NCI-H2081 treated with DMSO at 0.1 percent for 48 hours (cell line): Measurements from ENCODE around the gene KDF1.

Experiments
- DNase-seq: peaks from one replicate; lab custom pipeline; 2025; lab: John Stamatoyannopoulos, UW

Gene KDF1

DNA sequence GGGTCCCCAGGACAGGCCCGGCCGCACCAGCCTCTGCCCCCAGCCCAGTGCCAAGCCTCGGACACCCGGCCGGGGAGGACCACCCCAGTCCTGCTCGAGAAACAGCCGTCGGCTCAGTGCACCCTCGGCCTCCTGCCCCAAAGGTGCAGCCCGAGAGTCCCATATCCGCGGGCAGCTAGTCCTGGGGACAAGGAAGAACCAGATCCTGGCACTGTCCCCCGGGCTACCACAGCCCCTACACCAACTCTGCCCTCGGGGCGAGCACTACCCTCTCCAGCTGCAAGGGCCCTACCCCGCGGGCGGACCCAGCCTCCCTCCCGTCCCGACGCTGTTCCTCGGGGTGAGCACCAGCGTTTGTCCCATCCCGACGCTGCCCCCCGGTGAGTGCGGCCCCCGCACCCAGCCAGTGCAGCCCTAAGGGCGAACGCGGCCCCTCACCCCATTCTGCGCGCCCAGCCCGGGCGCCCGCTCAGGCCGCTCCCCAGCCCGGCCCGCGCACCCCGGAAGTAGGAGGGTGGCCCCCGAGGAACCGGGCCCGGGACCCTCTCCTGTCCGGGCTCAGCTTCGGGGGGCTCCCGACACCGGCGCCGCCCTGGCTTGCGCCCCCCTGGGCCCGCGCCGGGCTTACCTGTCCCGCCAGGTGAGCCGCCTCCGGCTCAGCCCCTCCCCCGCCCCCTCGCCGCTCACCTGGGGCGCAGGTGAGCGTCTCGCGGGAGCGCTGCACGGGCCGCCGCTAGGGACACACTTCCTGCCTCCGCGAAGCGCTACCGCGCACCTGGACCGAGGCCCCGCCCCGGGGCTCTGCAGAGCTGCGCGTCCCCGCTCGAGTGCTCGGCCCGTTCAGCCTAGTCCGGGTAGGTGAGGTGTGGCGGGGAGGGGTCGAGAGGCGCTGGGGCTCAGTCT is at the start of gene KDF1:
Gene KDF1, minus strand, starts transcription at position 747 of the 903 bp plus-strand sequence. CDS start 8,088 bp downstream, outside the sequence.
- no peak for DNase-seq

- no peak for DNase-seq
These were observed 49.4 kb upstream of the KDF1 start for GRCh38 chr1:27009601-27010197.

DNA sequence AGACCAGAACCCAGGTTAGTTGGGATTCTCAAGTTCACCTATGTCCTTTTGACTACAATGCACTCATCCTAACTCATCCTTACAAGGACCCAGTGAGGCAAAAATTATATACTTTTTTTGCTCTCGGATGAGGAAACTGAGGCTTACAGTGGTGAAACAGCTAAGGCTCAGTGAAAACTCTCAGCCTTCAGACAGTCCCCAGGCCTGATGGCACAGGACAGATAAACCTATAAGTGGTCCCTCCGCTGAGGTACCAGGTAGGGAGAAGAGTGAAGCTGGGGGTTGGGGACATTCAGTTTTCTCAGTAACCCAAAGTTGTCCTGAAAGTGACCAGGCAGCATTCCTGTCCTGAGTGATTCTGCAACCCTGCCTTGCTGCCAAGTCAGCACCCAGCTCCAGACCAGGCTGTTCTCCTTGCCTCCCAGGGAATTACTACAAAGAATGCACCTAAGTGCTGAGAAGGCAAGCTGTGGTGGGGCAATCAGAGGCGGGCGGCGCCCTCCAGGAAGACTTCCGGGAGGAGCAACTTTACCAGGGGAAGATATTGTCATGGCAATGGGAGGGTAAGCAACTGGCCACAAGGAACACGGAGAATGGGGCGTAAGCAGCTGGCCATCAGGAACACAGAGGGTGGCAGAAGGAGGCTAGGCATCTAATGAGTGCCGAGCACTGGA is 47.8 kb upstream of the KDF1 start:
- DNase-seq, result no peak

DNA sequence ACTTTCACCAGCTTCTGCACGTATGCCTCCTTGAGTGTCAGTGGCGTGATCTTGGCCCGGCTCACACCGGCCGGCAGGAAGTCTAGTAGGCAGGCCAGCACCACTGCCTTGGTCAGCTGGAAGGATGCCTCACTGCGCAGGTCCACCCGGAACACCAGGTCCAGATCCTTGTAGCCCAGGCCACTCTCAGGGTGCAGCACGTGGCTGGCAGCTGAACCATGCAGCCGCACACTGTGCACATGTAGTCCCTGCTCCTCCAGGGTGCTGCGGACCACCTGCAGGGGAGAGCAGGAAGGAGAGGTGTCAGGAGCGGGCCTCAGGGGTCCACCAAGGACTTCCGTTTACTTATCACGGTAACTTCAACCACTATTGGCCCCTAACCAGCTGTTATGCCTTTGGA is 46.4 kb upstream of the KDF1 start:
- no peak for DNase-seq

DNA sequence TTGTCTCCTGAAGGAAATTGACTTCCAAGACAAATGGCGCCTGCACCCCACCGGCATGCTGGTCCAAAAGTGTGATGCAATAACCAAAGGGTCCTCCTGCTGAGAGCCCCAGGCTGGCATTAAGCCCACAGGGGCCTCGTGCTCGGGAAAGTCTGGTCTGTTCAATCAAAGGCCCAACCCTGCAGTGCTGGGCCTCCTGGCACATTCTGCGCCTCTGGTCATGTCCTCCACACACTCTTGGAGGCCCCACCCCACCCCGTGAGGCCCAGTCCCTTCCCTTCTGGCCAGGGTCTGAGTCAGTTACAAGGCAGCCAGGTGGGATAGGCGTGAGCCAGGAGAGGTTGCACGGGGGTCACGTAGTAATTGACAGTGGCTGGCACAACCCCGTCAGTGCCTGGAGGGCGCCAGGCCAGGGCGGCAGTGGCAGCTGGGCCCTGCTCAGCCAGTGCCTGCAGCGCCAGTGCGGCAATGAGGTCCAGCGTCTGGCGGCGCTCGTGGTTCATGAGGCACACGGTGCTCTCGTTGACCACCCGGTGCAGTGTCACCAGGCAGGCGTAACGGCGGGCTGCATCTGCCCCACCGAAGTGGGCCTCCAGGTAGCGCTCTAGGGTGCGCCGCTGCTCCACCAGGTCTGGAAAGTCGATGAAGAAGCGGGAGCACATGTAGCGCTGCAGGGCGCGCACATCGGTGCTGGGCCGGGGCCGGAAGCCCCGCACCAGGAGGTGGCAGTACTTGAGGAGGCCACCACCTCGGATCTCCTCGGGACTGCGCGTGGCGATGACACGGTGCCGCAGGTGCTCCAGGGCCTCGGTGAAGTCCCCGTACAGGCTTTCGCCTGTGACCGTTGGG is 45.6 kb upstream of the KDF1 start:
- DNase-seq, result no peak

DNA sequence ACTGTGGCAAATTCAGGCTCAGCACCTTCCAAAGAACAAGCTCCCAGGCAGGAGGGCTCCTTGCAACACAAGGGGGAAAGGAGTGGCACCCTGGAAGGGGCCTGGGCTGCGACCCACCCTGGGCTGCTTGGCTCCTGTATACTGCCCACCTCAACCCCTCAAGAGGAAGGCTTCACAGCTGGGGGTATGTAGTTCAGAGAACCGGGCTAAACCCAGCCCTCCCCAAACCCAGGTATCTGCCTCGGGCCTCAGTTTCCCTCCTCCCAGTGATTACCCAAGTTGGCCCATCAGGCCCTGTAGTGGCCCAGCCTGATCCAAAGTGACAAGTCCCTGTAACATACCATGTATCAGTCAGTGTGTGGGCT is 44.9 kb upstream of the KDF1 start:
- no peak for DNase-seq

DNA sequence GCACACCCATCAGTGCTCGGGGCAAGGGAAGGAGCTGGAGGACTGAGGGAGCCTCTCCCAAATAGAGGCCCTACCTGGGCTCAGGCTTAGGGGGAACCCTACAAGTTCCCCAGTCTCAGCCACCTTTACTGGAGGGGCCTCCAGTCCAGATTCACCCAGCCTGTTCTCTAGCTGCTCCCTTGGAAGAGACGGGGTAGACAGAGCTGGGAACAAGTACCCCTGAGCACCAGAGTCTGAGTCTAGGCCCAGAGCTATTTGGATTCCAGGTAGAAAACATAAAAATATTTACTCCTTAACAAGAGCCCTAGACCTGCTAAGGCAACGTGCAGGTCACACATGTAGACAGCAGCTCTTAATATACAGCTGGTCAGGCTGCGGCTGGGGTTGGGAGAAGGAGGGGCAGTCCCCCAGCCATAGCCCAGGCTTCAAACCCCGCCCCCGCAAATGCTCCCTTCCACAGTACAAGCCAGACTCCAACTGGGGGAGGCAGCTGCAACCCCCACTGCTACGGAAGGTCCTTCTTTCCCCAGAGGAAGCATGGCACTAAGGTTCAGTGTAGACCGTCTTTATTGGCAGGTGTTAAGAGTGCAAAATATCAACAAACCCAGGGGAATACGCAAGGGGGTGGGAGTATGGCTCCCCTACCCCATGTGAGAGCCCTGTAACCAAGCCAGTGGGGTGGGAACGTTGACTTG is 44.4 kb upstream of the KDF1 start:
- no peak for DNase-seq

- no peak for DNase-seq
These were observed 43.6 kb upstream of the KDF1 start for GRCh38 chr1:27003745-27004470.

DNA sequence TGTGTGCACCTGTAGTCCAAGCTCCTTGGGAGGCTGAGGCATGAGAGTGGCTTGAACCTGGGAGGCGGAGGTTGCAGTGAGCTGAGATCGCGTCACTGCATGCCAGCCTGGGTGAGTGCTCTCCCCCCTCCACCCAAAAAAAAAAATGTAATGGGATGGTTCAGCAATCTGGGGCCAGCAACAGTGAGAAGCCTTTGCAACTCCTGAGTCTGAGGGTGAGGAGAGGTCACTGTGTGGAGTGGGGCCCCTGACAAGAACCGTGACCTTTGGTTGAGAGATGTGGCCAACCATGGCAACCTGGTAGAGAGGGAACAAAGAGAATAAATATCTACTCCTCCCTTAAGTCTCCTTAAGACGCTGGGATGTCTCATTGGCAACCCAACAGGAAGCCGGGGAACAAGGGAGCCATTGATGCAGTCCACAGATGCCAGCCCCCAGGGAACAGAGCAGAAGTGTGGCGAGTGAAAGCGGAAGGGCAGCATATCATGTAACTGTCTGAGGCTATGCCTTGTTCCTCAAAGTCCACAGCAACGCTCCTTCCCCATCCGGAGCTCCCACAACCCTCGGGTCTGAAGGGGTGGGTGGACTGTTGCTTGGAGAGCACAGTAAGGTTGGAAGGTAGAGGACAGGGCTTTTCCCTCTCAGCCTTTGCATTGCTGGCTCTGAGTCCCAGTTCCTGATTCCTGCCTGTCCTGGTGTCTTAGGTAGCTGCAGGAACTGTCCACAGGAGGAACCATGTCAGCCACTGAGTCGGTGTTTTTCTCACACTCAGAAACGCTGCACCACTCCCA is 41.5 kb upstream of the KDF1 start:
- DNase-seq, result no peak

GRCh38 chr1:27000817-27001460 is 40.7 kb upstream of the KDF1 start:
- no peak for DNase-seq

- DNase-seq, result no peak
These were observed 40.0 kb upstream of the KDF1 start for GRCh38 chr1:27000090-27000816.

DNA sequence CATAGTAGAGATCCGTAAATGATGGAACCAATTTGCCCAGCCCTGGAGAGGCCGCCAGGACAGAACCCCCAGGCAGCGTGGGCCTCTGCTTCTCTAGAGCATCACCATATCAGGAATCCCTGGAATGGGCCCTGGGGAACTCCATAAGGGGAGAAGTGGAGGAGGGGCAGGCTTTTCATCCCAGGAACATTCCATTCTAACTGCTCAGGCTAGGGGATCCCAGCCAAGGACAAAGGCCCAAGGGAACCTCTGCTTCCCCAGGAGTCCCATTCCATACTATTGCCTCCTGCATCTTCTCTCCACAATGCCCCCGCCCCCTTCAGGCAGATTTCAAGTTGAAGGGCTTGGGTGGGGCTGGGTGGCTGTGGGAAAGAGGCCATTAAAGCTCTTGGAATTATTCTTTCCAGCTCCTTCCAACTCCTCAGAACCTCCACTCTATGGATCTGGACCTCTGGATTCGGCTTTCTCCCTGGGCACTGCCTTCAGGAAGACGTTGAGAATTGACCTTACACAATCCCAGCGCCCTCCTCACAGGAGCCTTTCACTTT is 39.2 kb upstream of the KDF1 start:
- no peak for DNase-seq

GRCh38 chr1:26998429-26999300 is 38.4 kb upstream of the KDF1 start:
- no peak for DNase-seq

DNA sequence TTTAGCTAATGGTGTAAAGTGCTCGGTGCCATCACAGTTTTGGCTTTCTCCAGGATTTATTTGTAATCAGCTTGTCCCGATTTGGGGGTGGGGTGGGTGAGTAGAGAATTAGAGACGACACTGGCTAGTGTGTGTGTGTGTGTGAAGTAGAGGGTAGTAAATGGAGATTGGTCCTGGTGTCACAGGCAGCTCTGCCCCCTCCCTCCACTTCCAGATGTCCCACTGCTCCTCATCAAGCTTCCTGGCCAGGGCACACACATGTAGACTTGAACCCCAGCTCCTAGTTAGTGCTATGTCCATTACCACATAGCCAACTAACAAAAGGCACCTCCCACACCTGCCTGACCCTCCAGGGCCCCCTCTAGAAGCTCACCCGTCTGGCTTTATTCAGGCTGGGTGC is 36.4 kb upstream of the KDF1 start:
- DNase-seq, result no peak

- no peak for DNase-seq
These were observed 35.8 kb upstream of the KDF1 start for GRCh38 chr1:26996024-26996423.

DNA sequence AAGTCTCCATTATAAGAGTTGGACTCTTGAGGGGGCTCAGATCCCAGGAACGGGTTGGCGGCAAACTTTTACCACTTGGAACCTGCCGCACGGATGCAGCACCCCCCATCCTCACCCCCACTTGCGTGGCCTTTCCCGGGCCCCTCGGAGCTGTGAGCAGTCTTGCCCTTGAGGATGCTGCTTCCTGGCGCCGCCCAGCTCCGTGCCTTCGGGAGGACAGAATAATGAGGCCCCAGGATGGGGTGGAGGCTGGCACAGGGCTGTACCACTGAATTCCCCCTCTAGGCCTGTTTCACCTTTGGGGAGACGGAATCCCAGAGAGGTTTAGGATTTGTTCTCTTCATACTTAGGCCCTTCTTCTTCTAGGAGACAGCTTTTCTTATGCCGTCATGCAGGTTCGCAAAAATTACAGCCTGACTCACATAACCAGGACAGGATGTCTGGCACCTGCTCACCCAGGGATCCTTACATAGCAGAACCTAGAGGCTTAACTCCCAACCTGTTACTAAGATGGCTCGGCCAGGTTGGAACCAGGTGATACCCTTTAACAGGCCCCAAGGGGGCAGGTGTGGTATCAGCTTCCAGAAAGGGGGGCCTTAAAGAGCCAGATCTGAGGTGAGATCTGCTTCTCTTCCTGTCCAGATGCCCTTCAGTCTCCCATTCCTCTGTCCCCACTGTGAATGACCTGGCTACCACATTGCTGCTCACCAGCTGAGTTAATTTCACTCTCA is 34.7 kb upstream of the KDF1 start:
- no peak for DNase-seq
